ENCODE data around the gene NTHL1.

- TF ChIP-seq CREB5 (CRISPR knock-in tag; IDR thresholded peaks at IDR 0.05; ENCODE audit: low read depth): no peak
- TF ChIP-seq ZFP30 (CRISPR knock-in tag; IDR thresholded peaks at IDR 0.05): no peak
- TF ChIP-seq TCF4 (CRISPR knock-in tag; IDR thresholded peaks at IDR 0.05; ENCODE audit: borderline replicate concordance): no peak
- TF ChIP-seq SNAI2 (CRISPR knock-in tag; IDR thresholded peaks at IDR 0.05): no peak
- TF ChIP-seq GLIS3 (CRISPR knock-in tag; IDR thresholded peaks at IDR 0.05): no peak
Measured at GRCh38 chr16:2086812-2087747, 39.4 kb upstream of the NTHL1 start.
